NCI-H1105 treated with DMSO at 0.1 percent for 48 hours (cell line): Measurements from ENCODE around the gene NWD2.
A peak's percentile ranks its signal among the peaks of the same experiment; 100 is the strongest.
"Not testable (repeated sequence)": the region's sequence is repeated elsewhere in the genome, so short reads cannot be mapped to it uniquely, and the experiment has no call there.

Experiments used
- DNase-seq: peaks from one replicate; lab custom pipeline; 2025; lab: John Stamatoyannopoulos, UW

Gene NWD2

DNA sequence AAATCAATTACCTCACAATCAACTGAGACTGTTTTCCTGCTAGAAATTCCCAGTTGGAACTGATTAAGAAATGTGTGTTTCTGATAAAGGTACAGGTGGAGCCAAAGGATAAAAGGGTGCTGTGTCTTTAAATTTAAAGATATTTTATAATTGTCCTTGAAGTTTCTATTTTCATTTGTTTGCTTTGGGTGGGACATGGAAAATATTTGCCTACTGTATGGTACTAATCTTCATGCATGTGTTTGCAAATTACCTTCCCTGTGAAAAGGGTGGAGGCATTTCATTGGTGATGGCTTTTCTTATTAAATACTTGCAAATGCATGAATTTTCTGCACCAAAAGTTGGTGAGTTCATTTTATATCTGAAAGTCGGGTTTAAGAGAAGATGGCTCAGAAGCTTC, 225.7 kb downstream of the NWD2 start:
- no peak for DNase-seq

- no peak for DNase-seq
These were observed 226.6 kb downstream of the NWD2 start for GRCh38 chr4:37471093-37471492.

- no peak for DNase-seq
These were observed 227.4 kb downstream of the NWD2 start for GRCh38 chr4:37471971-37472370.

- no peak for DNase-seq
These were observed 229.3 kb downstream of the NWD2 start for GRCh38 chr4:37473807-37474206.

- no peak for DNase-seq
These were observed 230.5 kb downstream of the NWD2 start for GRCh38 chr4:37475087-37475486.

- no peak for DNase-seq
These were observed 231.2 kb downstream of the NWD2 start for GRCh38 chr4:37475776-37476175.

GRCh38 chr4:37476256-37476655, 231.7 kb downstream of the NWD2 start:
- no peak for DNase-seq

DNA sequence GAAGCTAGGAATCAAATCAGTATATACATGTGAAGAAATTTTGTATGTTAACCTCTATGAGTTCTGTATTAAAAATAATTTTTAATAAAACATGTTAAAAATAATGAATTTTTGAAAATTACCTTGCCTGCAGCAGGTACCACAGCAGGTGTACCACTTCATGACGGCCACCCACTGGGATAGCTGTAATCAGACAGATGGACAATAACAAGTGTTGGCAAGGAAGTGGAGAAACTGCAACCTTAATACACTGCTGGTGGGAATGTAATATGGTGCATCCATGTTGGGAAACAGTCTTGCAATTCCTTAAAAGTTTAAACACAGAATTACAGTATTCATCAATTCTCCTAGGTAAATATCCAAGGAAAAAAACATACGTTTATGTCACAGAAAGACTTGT, 232.1 kb downstream of the NWD2 start:
- no peak for DNase-seq

DNA sequence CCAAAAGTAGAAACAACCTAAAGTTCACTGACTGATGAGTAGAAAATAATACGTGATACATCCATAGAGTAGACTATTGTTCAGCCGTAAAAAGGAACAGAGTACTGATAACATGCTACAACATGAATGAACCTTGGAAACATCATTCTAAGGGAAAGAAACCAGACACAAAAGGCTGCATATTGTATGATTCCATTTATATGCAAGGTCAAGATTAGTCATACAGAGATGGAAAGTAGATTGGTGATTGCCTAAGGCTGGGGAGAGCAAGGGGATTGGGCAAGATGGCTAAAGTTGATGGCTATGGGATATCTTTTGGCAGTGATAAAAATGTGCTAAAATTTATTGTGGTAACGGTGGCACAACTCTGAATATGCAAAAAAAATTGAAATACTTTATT, 232.6 kb downstream of the NWD2 start:
- no peak for DNase-seq

- DNase-seq, result no peak
These were observed 233.6 kb downstream of the NWD2 start for GRCh38 chr4:37478151-37478550.

GRCh38 chr4:37480509-37480908, 236.0 kb downstream of the NWD2 start:
- DNase-seq, result no peak

GRCh38 chr4:37481547-37482122, 237.1 kb downstream of the NWD2 start:
- DNase-seq, result no peak

- DNase-seq, result no peak
These were observed 237.8 kb downstream of the NWD2 start for GRCh38 chr4:37482236-37482913.

DNA sequence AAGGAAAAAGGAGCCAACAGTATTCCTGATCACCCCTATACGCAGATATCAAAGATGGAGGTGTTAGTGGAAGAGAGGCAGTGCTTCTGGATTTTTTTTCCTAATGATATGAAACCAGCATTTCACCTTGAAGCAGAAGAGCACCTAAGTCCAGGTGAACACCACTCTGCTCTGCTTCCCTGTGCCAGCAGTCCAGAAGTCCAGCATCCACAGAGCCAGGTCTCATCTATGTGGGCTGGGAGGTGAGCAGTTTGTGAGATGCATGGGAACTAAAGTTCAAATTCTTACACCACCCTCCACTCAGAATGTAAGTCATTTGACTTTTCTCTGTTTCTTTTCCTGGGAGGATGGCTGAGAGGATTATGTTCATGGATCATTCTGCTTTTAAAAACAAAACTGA, 239.1 kb downstream of the NWD2 start:
- DNase-seq, result no peak

DNA sequence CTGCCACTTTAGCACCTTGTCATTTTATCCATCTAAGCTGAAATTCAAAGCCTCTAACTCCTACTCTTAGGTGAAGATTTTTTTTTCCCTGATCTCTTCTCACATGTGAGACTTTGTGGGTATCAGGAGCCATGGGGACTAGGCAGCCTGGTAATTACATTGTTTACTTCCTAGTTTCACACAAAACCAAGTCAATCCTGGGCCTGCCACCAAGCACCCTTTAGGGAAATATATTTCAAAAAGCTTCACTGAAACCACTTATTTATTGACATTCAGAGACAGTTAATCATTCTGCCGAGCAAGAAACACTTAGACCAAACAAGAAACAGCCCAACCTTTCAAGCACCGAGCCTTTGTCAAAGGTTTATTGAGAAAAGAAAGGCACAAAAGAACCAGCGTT, 241.6 kb downstream of the NWD2 start:
- peak; percentile 4 for DNase-seq

- no peak for DNase-seq
These were observed 243.1 kb downstream of the NWD2 start for GRCh38 chr4:37487668-37488067.

DNA sequence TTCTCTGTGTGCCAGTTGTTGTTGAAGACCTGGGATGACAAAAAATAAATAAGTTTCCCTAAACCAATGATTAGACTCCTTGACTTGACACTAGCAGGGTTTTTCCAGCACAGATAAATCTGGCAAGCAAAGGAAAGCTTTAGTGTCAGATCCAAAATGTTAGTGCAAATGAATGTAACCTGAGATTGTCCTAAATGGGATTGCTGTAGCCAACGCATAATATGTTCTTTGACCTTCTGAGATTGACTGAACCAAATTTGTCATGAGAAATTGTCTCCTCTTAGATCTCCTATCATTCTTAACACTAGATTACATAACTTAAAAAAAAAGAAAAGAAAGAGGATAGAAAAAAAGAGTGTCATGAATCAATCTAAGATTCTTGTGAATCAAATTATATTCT, 245.2 kb downstream of the NWD2 start:
- DNase-seq, result no peak

- no peak for DNase-seq
These were observed 246.1 kb downstream of the NWD2 start for GRCh38 chr4:37490391-37491347.

DNA sequence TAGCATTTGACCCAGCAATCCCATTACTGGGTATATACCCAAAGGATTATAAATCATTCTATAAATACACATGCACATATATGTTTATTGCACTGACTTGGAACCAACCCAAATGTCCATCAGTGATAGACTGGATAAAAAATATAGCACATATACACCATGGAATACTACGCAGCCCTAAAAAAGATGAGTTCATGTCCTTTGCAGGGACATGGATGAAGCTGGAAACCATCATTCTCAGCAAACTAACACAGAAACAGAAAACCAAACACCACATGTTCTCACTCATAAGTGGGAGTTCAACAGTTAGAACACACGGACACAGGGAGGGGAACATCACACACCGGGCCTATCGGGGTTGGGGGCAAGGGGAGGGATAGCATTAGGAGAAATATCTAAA, 250.8 kb downstream of the NWD2 start:
- DNase-seq, result not testable (repeated sequence)
